ENCODE measurements around the gene SARS1.

DNA sequence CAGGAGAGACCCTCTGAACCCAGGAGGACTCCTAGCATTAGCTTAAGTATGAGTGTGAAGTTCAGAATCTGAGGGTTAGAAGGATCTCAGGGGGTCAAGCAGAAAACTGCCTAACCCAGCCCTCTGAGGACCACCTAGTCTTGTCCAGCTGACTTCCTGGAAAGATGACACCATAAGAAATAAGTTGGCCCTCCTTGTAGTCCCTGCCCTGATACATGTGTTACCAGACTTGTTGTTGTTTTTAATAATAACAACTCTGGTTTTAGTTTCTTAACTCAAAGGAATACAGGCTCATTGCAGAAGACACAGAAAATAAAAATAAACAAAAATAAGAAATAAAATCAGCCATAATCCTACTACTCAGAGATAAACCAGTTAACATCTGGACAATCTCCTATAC is 21.8 kb upstream of the SARS1 start:
- TF ChIP-seq EZH2 (IDR thresholded peaks at IDR 0.05; ENCODE audit: low read length, unreplicated experiment) (no peak), EZH2phosphoT487 (IDR thresholded peaks at IDR 0.05; ENCODE audit: borderline replicate concordance, low read length) (no peak)
- TF ChIP-seq, protein P1, sequence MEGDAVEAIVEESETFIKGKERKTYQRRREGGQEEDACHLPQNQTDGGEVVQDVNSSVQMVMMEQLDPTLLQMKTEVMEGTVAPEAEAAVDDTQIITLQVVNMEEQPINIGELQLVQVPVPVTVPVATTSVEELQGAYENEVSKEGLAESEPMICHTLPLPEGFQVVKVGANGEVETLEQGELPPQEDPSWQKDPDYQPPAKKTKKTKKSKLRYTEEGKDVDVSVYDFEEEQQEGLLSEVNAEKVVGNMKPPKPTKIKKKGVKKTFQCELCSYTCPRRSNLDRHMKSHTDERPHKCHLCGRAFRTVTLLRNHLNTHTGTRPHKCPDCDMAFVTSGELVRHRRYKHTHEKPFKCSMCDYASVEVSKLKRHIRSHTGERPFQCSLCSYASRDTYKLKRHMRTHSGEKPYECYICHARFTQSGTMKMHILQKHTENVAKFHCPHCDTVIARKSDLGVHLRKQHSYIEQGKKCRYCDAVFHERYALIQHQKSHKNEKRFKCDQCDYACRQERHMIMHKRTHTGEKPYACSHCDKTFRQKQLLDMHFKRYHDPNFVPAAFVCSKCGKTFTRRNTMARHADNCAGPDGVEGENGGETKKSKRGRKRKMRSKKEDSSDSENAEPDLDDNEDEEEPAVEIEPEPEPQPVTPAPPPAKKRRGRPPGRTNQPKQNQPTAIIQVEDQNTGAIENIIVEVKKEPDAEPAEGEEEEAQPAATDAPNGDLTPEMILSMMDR (conservative IDR thresholded peaks at IDR 0.05; ENCODE audit: low read depth, low read length), result no peak
